Measurements from ENCODE around the gene RNF182. TPM values are rescaled to one million over a fixed set of nuclear protein-coding genes. Genes with fewer than 3 reads are reported as not detected.

Gene RNF182
- total RNA-seq, 4 donors from 2014 or later: 0.19 TPM; not detected in 3

DNA sequence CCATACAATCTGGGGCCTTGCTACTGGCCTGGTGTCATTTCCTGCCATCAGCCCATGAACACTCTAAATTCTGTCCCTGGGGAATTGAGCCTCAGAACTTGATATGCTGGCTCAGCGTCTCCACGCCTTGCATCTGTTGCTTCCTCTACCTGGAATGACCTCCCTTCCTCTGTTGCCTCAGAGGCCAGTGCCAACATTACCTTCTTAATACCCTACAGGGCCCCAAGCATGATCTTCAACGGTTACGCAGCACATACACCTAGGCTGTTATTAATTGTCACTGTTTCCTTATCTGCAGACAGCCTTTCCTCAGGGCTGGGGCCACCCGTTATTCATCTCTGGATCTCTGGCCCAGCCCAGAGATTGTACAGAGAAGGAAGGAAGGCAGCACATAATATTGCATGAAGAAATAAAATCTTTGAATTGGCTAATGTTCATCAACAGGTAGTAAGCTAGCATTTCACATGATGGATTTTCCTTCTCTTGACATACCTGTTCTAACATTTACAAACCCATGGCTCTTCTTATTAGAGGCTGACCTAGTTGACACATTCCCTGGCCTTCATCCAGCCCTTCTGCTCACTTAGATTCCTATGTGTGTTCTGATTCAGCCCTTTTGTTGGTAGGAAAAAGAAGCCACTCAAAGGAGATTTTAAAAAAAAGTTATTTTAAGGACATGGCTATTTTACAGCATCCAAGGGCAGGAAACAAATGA, 8.4 kb upstream of the RNF182 start:
- no peak for DNase-seq
- Histone ChIP-seq H3K36me3 (no peaks in the 10 kb centered on the region), H3K27ac (peak overlapping the region in 2 of 4 donors; percentile 21), H3K4me1 (peaks cover 0 to 15% (median 0%) of the 10 kb centered on the region in 3 donors), H3K27me3 (peaks cover 0 to 57% (median 0%) of the 10 kb centered on the region in 4 donors), H3K9me3 (no peaks in the 10 kb centered on the region), H3K4me3 (no peak overlapping the region)
- WGBS, 2 donors: 70 to 79% methylated on average over 5 of the region's 5 CpGs
- intact Hi-C loops (cut with DNase I): loop anchor here (10.0 kb wide), 1 partner anchor 128 kb away; no protein-coding TSS in a partner anchor
- no peak for TF ChIP-seq POLR2A (IDR thresholded peaks at IDR 0.05)
- TF ChIP-seq, protein P1, sequence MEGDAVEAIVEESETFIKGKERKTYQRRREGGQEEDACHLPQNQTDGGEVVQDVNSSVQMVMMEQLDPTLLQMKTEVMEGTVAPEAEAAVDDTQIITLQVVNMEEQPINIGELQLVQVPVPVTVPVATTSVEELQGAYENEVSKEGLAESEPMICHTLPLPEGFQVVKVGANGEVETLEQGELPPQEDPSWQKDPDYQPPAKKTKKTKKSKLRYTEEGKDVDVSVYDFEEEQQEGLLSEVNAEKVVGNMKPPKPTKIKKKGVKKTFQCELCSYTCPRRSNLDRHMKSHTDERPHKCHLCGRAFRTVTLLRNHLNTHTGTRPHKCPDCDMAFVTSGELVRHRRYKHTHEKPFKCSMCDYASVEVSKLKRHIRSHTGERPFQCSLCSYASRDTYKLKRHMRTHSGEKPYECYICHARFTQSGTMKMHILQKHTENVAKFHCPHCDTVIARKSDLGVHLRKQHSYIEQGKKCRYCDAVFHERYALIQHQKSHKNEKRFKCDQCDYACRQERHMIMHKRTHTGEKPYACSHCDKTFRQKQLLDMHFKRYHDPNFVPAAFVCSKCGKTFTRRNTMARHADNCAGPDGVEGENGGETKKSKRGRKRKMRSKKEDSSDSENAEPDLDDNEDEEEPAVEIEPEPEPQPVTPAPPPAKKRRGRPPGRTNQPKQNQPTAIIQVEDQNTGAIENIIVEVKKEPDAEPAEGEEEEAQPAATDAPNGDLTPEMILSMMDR (IDR thresholded peaks at IDR 0.05): no peak

DNA sequence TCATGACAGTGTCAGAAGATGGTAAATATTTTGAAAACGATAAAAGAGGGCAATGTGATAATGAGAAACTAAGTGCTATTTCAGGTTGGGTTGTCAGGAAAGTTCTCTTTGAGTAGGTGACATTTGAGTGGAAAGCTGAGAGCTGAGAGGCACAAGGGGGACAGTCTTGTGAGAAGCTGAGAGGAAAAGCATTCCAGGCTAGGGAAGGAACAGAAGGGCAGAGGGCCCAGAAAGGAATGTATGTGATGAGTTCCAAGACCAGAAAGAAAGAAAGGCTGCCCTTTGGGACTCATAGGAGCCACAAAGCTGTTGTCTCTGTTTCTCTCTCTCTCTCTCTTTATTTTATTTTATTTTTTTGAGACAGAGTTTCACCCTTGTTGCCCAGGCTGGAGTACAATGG, 7.6 kb upstream of the RNF182 start:
- intact Hi-C loops (cut with DNase I): loop anchor here (10.0 kb wide), 1 partner anchor 128 kb away; no protein-coding TSS in a partner anchor
- TF ChIP-seq, protein P1 (IDR thresholded peaks at IDR 0.05): no peak
- no peak for TF ChIP-seq POLR2A (IDR thresholded peaks at IDR 0.05)
- H3K9me3 ChIP-seq: no peaks in the 10 kb centered on the region
- no peak overlapping the region for H3K4me3 ChIP-seq
- peaks cover 0 to 15% (median 0%) of the 10 kb centered on the region in 3 donors for H3K4me1 ChIP-seq
- H3K36me3 ChIP-seq: no peaks in the 10 kb centered on the region
- 47 to 59% methylated on average over 1 of the region's 1 CpG for WGBS, 2 donors
- peak overlapping the region in 2 of 4 donors; percentile 21 for H3K27ac ChIP-seq
- no peak for DNase-seq
- H3K27me3 ChIP-seq: peaks cover 0 to 63% (median 0%) of the 10 kb centered on the region in 4 donors

DNA sequence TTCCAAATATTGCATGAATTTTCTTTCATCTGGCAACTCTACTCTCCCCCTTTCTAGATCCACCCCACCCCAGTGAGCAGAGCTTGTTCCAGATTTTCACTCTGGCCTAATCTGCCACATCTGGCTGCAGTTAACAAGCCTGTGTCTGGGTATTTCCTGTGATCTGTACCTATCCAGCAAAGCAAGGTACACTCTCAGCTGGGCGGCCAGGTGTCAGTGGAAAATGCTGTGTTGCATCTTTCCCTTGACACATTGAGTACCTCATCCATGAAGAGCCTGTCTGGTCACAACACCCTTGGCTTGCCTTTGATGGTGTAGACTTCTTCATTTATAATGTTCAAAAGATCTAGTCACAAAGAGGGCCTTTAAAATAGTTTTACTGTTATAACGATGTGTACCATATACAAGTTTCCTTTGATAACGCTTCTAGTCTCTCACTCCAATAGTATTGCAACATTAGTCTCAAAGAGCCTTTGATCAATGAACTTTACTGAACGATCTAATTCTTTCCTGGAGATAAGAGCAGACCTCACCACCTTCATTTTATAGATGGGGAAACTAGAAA, 6.0 kb upstream of the RNF182 start:
- intact Hi-C loops (cut with DNase I): loop anchor here (10.0 kb wide), 1 partner anchor 126 kb away; no protein-coding TSS in a partner anchor
- TF ChIP-seq POLR2A (IDR thresholded peaks at IDR 0.05): no peak
- TF ChIP-seq, protein P1 (IDR thresholded peaks at IDR 0.05): no peak
- H3K4me3 ChIP-seq: no peak overlapping the region
- H3K27me3 ChIP-seq: peaks cover 0 to 77% (median 5%) of the 10 kb centered on the region in 4 donors
- no peak for DNase-seq
- no peaks in the 10 kb centered on the region for H3K9me3 ChIP-seq
- H3K27ac ChIP-seq: no peak overlapping the region
- no peaks in the 10 kb centered on the region for H3K36me3 ChIP-seq
- H3K4me1 ChIP-seq: peaks cover 0 to 15% (median 0%) of the 10 kb centered on the region in 3 donors
- 81 to 84% methylated on average over 4 of the region's 4 CpGs for WGBS, 2 donors

DNA sequence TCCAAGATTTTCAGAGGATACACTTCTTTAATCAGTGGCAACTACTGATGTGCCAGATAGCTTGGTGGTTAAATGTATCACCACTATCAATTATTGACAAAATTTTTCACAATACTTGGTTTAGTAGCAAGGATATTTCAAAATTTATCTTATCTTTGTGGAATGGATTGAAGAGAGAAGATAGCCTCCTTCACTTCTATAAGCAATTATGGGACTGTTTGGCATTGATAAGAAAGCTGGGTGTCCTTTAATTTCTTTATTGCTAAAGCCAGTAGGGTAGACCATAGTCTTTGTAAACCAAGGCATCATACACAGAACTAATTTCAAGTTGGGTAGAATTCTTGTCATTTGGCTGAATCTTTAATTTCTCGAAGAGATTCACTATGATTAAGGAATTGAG, 4.9 kb upstream of the RNF182 start:
- no peak overlapping the region for H3K27ac ChIP-seq
- H3K27me3 ChIP-seq: peaks cover 0 to 81% (median 10%) of the 10 kb centered on the region in 4 donors
- DNase-seq: no peak
- H3K4me1 ChIP-seq: peaks cover 0 to 26% (median 9%) of the 10 kb centered on the region in 3 donors
- WGBS, 2 donors: 94% methylated on average over 1 of the region's 1 CpG
- TF ChIP-seq, protein P1 (IDR thresholded peaks at IDR 0.05): no peak
- TF ChIP-seq POLR2A (IDR thresholded peaks at IDR 0.05): no peak
- no peaks in the 10 kb centered on the region for H3K36me3 ChIP-seq
- H3K4me3 ChIP-seq: no peak overlapping the region
- no peaks in the 10 kb centered on the region for H3K9me3 ChIP-seq
- intact Hi-C loops (cut with DNase I): loop anchor here (10.0 kb wide), 1 partner anchor 125 kb away; no protein-coding TSS in a partner anchor

DNA sequence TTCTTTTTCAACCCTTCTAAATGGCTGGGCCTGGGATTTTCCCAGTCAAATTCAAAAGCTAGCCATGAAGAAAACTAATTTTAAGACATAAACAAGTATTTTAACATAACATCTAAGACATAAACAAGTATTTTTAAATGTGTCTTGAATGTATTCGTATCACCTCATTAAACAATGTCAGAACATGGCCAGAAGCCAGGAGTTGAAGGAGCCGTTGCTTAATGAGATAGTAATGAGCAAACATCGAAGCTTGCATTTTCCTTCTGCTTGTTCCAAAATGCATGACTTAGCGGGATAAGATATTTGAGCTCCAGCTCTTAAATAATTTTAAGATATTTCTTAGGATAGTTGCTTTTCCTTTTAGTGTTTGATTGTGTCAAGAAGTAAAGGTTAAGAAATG, 4.2 kb upstream of the RNF182 start:
- intact Hi-C loops (cut with DNase I): no loop called here
- TF ChIP-seq, protein P1 (IDR thresholded peaks at IDR 0.05): no peak
- no peak for TF ChIP-seq POLR2A (IDR thresholded peaks at IDR 0.05)
- Histone ChIP-seq H3K27ac (no peak overlapping the region), H3K9me3 (no peaks in the 10 kb centered on the region), H3K36me3 (no peaks in the 10 kb centered on the region), H3K27me3 (peaks cover 0 to 83% (median 12%) of the 10 kb centered on the region in 4 donors), H3K4me3 (no peak overlapping the region), H3K4me1 (peaks cover 5 to 32% (median 13%) of the 10 kb centered on the region in 3 donors)
- DNase-seq: no peak
- WGBS, 2 donors: 48 to 68% methylated on average over 4 of the region's 4 CpGs
